ENCODE measurements around the gene CCDC71. TPM values are rescaled to one million over a fixed set of nuclear protein-coding genes. Genes with fewer than 3 reads are reported as not detected.

CCDC71 gene
- total RNA-seq, 1 donor from 2014 or later, result 29.8 TPM

GRCh38 chr3:49181351-49181750 is 15.2 kb upstream of the CCDC71 start:
- no peaks in the 10 kb centered on the region for H3K4me1 Mint-ChIP-seq (ENCODE audit: low read depth)
- H3K27ac Mint-ChIP-seq, result peak overlapping the region; percentile 16
- H3K27me3 Mint-ChIP-seq, result no peaks in the 10 kb centered on the region
- DNase-seq (ENCODE audit: low spot score, unreplicated experiment), result no peak
- no peak overlapping the region for H3K4me3 Mint-ChIP-seq (ENCODE audit: low read depth)
- no peak for TF ChIP-seq CTCF (IDR thresholded peaks at IDR 0.05; ENCODE audit: unreplicated experiment)
- H3K36me3 Mint-ChIP-seq (ENCODE audit: insufficient read depth), result no peaks in the 10 kb centered on the region
- peaks cover 3% of the 10 kb centered on the region for H3K9me3 Mint-ChIP-seq (ENCODE audit: low read depth)

GRCh38 chr3:49180116-49180515 is 14.0 kb upstream of the CCDC71 start:
- Mint-ChIP-seq H3K4me3 (ENCODE audit: low read depth) (no peak overlapping the region), H3K27ac (no peak overlapping the region), H3K36me3 (ENCODE audit: insufficient read depth) (no peaks in the 10 kb centered on the region), H3K4me1 (ENCODE audit: low read depth) (no peaks in the 10 kb centered on the region), H3K27me3 (no peaks in the 10 kb centered on the region), H3K9me3 (ENCODE audit: low read depth) (peaks cover 3% of the 10 kb centered on the region)
- TF ChIP-seq CTCF (IDR thresholded peaks at IDR 0.05; ENCODE audit: unreplicated experiment), result no peak
- DNase-seq (ENCODE audit: low spot score, unreplicated experiment), result no peak

GRCh38 chr3:49177073-49177472 is 10.9 kb upstream of the CCDC71 start:
- no peak overlapping the region for H3K27ac Mint-ChIP-seq
- no peak for TF ChIP-seq CTCF (IDR thresholded peaks at IDR 0.05; ENCODE audit: unreplicated experiment)
- peaks cover 3% of the 10 kb centered on the region for H3K9me3 Mint-ChIP-seq (ENCODE audit: low read depth)
- peaks cover 15% of the 10 kb centered on the region for H3K4me1 Mint-ChIP-seq (ENCODE audit: low read depth)
- DNase-seq (ENCODE audit: low spot score, unreplicated experiment), result no peak
- H3K4me3 Mint-ChIP-seq (ENCODE audit: low read depth), result no peak overlapping the region
- peaks cover 1% of the 10 kb centered on the region for H3K36me3 Mint-ChIP-seq (ENCODE audit: insufficient read depth)
- no peaks in the 10 kb centered on the region for H3K27me3 Mint-ChIP-seq

- Mint-ChIP-seq H3K36me3 (ENCODE audit: insufficient read depth) (peaks cover 1% of the 10 kb centered on the region), H3K27me3 (no peaks in the 10 kb centered on the region), H3K9me3 (ENCODE audit: low read depth) (no peaks in the 10 kb centered on the region), H3K27ac (no peak overlapping the region), H3K4me1 (ENCODE audit: low read depth) (peaks cover 20% of the 10 kb centered on the region), H3K4me3 (ENCODE audit: low read depth) (no peak overlapping the region)
- no peak for DNase-seq (ENCODE audit: low spot score, unreplicated experiment)
- no peak for TF ChIP-seq CTCF (IDR thresholded peaks at IDR 0.05; ENCODE audit: unreplicated experiment)
These were observed 9.4 kb upstream of the CCDC71 start for GRCh38 chr3:49175530-49175929.

- H3K36me3 Mint-ChIP-seq (ENCODE audit: insufficient read depth), result peaks cover 1% of the 10 kb centered on the region
- no peak for DNase-seq (ENCODE audit: low spot score, unreplicated experiment)
- no peaks in the 10 kb centered on the region for H3K27me3 Mint-ChIP-seq
- TF ChIP-seq CTCF (IDR thresholded peaks at IDR 0.05; ENCODE audit: unreplicated experiment), result no peak
- peaks cover 22% of the 10 kb centered on the region for H3K4me1 Mint-ChIP-seq (ENCODE audit: low read depth)
- H3K27ac Mint-ChIP-seq, result no peak overlapping the region
- H3K9me3 Mint-ChIP-seq (ENCODE audit: low read depth), result no peaks in the 10 kb centered on the region
- no peak overlapping the region for H3K4me3 Mint-ChIP-seq (ENCODE audit: low read depth)
These were observed 8.4 kb upstream of the CCDC71 start for GRCh38 chr3:49174397-49174985.

Data from progenitor cell of endocrine pancreas (in vitro differentiated cells).